GM21619 (cell line): ENCODE measurements around the gene PLB1.
"Not testable (repeated sequence)": the region's sequence is repeated elsewhere in the genome, so short reads cannot be mapped to it uniquely, and the experiment has no call there.

ENCODE experiments used
- ATAC-seq: cut with Tn5 transposase; IDR thresholded peaks from one replicate; pipeline ENCODE4 v1.9.1; 2021; ENCODE audit not compliant: unreplicated experiment

PLB1 gene

DNA sequence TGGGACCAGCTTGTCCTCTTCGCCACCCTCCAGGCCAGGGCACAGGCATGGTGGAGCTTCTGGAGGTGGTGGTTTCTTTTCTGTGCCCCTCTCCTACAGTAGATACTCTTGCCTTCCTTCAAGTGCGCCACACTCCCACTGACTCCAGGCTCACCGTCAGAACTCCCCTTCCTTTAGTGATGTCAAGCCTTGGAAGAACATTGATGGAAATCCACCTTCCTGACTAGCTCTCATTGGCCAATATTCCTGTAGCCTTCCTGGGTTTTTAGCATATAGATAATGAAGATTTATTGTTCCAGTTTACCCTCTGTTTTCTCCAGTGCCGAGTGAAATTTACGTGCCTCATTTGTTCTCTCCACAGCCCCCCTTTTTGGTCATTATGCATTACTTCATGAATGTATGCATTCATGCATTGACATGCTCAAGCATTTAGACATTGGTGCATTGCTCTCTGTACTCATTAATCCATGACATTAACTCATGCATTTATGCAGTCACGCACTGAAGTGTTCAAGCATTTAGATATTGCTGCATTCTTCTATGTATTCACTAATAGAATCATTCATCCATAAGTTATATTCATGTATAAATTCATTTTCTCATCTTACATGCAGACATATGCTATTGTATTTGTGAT, 37.3 kb downstream of the PLB1 start:
- no peak for ATAC-seq

DNA sequence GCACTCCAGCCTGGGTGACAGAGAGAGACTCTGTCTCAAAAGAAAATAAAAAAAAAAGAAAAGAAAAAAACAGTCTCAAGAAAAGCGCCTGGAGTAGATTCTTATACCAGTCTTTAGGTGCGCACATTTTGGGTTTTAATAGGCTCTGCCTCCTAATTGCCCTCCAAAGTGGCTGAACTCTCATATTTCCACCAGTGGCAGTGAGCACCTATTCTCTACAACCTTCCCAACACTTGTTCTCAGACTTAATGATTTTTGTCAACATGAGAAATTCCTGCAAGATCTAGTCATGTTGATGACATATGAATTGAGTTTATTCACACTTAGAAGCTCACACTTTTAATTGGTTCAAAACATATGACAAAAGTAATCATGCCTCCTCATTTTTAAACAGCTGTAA, 39.0 kb downstream of the PLB1 start:
- no peak for ATAC-seq

DNA sequence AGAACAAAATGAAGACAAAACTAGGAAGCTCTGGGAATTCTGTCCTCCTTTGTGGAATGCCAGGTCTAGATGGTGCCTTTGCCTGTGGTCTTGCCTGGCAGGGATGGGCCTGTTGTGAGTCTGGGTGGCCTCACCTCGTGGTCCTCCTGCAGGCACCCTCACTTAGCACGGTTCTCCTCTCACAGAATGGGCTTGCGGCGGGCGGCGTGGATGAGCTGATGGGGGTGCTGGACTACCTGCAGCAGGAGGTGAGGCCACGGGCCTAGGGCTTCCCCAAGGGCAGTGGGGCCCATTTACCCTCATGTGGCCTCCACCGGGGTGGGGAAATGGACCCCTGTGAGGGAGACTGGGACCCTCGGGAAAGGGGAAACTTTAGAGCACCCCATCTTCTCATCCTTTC, 42.3 kb downstream of the PLB1 start:
- ATAC-seq, result no peak

DNA sequence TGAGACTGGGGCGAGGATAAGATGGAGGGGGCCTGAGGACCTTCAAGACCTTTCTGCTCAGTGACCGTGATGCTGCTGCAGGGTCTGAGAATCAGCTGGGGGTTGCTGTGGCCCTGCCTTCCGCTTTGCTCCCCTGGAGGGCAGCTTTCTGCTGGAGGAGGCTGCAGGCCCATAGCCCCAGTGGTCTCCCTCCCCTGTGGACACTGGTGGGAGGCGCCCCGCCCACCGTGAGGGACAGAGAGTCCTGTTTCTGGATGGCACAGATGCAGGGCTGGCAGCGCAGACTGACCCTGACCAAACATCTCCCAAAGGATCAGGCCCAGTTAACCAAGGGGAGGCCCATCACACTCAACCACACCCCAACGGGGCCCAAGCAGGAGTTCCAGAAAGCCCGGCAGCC, 42.8 kb downstream of the PLB1 start:
- no peak for ATAC-seq

DNA sequence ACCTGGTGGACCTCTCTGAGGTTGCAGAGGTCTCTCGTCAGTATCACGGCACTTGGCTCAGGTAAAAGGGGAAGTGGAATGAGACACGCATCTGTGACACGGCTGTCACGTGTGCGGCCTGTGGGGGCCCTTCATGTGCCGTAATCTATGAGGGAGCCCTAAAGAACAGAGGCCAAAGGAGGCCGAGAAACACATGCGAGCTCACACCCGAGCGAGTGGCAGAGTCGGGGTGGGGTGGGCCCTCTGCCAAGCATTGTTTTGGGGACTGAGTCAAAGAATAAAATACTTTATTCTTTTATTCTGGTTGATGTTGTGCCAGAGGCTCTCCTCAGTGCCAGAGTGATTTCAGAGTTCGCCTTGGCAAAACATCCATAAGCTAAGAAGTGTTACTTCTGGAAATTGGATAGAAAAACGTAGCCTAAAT, 43.3 kb downstream of the PLB1 start:
- ATAC-seq, result no peak

DNA sequence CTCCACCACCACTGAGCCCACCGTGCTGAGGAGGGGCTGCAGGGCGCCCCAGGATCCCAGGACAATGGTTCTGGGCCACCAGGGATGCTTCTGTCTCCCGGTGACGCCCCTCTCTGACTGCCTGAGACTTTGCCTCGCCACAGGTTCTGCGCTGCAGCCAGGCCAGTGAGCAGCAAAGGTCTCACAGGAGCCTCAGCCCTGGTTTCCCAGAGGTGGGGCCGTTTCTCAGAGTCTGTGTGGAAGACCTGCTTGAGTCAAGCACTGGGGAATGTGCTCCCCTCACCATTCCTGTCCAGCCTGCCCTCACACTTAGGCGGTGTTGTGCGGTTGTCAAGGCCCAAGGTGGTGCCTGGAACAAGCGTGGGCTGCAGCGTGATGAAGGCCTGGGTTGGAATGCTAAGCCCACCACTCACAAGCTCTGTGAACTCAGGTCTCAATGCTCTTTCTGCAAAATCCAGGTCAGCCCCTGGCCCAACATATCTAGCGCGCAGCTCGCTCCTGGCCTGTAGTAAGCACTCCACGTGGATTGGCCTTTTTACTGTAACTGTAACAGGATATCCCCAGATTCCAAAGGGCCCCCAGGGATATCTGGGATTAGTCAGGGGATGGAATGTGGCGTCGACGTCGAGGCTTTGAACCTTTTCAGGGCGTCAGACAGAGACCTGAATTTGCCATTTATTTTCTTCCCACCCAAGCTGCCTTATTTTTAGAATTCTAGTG, 47.6 kb downstream of the PLB1 start:
- no peak for ATAC-seq

DNA sequence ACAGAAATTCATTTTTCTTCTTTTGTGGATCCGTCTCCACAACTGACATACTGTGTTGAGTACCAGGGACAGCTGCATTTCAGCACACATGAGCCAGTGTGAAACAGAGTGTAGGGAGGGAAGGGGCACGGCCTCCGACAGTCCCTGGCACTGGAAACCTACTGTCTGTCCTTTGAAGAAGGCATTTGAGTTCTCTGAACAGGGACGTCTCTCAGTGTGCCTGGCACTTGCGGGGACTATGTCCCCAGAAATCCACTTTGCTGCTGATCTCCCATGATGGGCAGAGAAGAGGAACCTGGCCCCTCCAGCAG, 48.1 kb downstream of the PLB1 start:
- no peak for ATAC-seq

DNA sequence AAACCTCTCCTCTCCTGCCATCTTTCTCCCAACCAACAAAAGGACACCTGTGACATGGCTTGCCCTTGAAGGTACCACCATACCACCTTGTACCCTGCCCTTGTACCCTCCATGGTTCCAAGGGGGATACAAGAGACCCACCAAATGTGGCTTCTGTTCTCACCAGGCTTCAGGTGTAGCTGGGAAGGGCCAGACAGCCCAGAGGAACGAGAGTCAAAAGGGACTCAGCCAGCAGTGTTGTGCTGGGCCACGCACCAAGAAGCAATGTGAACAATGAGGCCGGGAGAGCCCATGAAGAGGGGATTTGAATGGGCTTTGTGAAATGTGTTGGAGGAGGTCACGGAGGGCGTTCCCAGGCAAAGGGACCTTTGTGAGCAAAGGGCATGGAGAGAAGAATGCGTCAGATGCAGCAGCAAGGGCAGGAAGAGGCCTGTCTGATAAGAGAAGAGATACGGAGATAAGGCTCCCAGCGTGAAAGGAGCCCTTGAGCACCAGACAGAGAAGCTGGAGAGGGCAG, 48.6 kb downstream of the PLB1 start:
- no peak for ATAC-seq

DNA sequence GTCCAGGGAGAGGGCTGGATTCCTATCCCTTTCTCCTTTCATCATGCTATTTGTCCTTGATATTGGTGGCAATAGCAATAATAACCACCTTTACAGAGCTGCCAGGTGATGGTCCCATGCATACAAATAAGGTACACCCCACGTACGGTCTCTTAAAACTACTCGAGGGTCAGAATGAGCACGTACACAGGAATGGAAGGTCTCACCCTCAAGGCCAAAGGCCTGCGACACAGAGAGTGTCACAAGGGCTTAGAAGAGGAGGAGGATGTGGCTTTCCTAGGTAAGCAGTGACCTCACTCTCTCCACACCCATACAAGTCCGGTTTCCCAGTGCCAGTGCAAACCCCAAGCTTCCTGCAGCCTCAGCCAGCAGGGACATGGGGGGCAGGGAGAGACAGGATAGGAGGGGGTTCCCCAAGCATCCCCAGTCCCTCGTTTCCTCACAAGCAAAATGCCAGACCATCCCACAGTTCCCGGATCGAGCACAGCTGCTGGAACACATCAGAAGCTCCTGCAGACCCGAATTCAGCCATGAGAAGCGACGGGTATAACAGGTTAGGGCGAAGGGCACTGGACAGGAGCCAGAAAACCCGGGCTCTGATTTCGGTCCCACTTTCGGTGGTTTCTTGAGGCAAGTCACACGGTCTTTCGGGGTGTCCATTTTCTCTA, 49.2 kb downstream of the PLB1 start:
- ATAC-seq, result no peak

DNA sequence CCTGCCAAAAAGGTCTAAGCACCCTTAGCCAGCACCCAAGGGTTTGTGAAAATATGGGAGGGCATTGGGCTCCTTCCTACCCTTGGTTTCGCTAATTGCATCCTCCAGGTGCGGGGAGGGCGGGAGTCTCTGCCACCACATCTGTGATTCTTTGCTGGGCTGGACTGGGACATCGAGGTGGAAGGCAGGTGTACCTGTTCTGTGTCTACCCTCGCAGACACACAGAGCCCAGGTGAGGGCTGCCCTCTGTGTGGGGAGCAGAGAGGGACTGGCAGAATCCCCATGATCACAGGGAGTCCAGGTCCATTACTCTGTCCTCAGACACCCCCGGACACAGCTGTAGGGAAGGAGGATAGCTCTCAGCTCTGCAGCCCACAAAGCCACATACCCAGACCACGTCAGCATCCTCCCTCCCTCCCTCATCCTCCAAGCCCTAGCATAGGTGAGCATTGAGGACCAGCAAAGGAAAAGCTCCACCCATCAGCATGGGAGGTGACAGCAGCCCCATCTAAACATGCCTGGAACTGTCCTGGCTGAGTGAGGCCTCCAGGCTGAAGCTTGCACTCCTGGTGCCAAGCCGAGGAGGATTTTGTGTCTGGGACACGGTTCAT, 49.8 kb downstream of the PLB1 start:
- no peak for ATAC-seq

DNA sequence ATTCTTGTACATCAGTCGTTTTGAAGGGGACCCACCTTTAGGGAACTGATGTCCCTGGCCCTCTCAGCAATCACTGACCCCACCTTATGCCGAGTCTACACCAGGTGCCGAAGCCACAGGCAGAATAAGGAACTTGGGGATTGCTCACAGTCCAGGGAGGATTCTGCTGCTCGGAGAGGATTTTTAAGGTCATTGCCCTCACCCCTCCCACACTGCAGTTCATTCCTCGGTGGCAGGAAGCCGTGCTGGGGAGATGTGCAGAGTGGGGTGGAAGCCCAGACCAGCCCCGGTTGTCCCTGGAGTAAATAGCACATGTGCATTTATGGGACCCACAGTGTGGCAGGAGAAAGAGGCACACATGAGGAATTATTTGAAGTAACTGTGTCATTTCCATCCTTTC, 50.4 kb downstream of the PLB1 start:
- no peak for ATAC-seq

DNA sequence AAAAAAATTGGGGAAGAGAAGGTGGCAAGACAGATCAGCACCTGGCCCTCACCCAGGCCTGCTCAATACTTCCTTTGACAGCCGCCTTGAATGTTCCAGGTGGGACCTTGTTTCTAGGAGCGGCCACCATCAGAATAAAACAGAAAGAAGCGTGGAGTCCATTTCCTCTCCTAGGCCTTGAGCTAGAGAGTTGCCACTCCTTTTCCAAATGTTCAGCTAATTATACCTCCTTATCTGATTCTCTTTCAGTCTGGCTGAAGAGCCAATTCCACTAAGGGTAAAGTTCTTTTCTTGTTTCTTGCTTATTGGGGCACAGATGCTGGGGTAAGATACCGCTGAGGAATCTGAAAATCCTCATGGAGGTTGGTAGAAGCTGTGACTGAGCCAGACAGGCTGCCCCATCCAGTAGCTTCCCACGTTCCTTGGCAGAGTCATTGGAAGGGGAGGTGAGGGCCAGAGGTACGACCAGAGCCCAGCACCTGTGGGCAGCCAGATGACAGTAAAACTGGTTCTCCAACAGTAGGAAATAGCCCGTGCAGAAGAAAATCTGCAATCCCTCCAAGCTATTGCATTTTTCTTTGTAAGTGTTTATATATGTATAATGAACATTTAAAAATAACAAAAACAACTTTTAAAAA, 51.5 kb downstream of the PLB1 start:
- ATAC-seq, result no peak

DNA sequence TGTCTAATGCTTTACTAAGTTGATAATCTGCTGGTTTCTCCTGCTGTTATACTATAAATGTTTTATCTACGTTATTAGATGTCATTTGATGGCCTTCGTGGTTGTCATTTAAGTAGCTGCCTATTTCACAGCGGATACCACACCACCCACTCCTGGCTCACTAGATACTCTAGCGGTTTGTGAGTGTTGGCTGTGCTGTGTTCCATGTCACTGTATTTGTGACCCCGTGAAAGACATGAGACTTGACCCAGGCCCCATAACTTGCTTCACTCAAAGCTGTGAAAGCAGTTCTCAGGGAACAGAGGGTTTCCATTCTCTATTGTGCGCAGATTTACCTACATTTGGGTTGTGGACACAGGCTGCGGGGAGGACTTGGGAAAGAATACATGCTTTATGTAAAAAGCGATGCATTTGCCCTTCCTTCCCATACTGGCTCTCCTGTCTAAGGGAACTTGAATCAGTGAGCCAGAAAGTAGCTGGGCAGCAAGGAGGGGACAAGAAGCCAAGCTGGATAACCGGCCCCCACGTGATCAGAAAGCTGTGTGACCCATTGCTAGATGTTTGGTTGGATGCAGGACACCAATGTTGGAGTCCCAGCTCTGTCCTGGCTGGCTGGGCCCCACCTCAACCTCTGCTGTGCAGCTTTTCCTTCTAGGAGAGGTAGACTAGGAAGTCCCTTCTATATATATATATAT, 52.2 kb downstream of the PLB1 start:
- no peak for ATAC-seq

DNA sequence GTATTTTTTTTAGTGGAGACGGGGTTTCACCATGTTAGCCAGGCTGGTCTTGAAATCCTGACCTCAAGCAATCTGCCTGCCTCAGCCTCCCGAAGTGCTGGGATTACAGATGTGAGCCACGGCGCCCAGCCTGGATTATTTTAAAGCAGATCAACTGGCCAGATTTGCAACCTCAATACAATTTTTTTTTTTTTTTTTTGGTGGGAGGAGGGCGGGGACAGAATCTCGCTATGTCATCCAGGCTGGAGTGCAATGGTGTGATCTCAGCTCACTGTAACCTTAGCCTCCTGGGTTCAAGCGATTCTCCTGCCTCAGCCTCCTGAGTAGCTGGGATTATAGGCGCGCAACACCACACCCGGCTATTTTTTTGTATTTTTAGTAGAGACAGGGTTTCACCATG, 54.5 kb downstream of the PLB1 start:
- ATAC-seq, result not testable (repeated sequence)

DNA sequence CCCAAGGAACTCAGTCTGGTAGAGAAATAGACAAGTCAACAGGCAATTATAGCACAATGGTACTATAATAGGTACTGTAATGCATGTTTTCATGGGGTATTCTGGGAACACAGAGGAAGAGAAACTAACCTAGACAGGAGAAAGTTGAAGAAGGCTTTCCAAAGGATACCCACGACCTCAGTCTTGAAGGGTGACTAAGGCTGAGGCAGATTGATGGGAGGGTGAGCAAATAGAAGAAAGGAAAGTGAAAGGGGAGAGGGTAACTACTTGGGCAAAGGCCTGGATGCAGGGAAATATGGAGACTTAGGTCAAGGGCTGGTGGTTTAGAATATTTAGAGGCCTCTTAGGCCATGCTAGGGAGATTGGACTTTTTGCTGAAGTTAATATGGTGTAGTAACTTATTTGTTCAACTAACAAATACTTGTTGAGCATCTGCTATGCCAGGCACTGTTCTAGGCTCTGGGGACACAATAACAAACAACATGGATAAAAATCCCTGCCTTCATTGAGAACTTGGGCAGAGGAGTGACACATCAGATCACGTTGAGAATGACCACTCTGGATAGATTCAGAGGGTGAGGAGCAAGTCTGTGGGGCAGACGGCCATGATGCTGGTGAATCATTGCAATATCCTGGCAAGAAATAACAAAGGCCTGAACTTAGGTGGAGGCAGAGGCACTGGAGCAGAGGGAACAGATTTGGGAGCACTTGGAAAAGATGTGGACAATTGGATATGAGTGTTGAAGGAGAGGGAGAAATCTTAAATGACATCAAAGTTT, 56.4 kb downstream of the PLB1 start:
- no peak for ATAC-seq

DNA sequence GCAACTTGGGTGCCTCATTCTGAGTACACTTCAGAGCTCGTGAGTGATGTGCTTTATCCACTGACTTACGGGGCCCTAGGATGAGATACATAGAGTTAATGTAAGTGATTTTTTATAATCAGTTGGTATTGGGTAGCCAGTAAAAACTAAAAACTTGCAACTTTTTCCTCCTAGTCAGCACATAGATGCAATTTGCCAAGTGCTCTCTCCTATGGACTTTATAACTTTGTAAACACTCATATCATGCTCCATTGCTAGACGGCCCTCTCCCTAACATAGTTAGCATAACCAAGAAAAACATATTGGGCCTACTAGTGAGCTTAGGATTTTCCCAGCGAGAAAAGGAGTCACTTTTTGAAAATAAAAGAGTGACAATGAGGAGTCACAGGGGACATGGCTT, 60.4 kb downstream of the PLB1 start:
- ATAC-seq, result no peak

DNA sequence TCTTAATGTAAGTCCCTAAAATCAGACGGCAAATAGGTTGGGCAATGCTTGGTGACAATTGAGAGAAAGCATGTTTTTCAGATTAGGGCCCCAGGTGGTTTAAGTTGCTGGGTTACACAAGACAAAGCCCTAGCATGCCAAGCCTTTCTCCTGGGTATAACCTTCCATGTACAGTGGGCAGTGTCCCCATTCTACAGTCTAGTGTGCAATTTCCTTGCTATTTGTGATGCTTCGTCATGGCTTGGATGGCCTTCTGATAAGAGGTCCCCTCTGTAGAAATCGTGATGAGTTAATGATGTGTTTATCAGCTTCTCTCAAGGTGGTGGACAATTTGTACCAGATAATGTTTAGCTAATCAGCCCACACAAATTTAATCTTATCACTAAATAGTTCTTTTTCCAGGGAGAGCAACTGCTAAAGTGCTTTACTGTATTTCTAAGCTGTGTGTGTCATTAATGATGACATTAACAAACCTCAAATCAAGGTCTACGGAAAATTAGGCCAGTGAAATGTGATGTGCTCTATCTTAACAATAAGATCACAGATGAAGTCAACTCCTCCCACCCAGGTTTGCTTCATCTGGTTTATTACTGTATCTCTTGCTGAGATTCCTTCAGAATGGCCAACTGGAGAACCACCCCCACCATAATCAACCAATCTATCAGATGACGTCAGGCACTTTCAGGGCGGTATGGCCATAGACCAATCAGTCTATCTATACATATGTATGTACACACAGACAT, 61.7 kb downstream of the PLB1 start:
- no peak for ATAC-seq

DNA sequence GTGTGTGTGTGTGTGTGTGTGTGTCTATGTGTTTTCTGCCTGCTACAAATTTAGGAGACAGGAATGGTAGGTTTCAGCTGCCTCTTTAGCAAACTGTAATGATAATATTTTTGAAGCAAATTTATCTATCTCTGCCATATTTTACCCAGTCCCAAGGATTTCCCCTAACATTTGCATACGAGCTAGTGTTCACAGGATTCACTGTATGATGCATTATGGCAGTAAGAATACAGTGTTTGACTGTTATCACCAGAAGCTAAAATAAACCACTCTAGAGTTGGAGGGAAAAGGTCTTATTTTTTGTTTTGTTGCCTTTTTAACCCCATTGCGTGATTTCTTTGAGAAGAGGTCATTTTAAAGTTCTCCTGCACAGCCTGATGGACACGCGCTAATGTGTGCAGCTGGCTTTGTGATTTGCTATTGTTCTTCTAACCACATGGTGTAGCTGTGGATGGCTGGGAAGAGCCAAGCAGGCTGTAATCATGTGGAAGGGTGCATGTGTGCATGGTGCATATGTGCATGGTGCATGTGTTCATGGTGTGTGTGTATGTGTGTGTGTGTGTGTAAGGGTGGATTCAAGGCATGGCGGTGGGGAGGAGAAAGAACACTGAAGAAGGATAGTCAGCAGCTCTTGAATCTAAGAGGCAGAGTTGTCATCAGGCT, 62.4 kb downstream of the PLB1 start:
- ATAC-seq, result no peak

DNA sequence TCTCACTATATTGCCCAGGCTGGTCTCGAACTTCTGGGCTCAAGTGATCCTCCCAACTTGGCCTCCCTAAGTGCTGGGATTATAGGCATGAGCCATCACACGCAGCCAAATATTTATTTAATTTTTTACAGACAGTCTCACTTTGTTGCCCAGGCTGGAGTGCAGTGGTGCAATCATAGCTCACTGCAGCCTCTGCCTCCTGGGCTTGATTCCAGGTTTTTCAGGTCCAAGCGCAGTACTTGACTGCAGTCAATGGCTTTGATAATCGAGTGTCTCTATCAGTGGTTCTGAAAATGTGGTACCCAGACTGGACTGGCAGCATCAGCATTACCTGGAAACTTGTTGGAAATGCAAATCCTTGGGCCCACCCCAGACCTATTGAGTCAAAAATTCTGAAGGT, 63.1 kb downstream of the PLB1 start:
- ATAC-seq, result no peak
